Esophagus muscularis mucosa (tissue), 4 donors: ENCODE data around the gene FHL2. TPM values are rescaled to one million over a fixed set of nuclear protein-coding genes. Genes with fewer than 3 reads are reported as not detected.
A peak's percentile ranks its signal among the peaks of the same experiment; 100 is the strongest.

Source experiments
- DNase-seq: peaks from one replicate; pipeline ENCODE4 v3.0.0-alpha.2; 2017; ENCODE audit errors: extremely low spot score
- H3K27ac ChIP-seq, 4 donors: fragments of 200-600 bp; sonication (generic); replicated peaks in 1 of 4; 1 replicate in 3 of 4; 2 replicates in 1 of 4; pipeline ENCODE4 v1.5.1; 2016 to 2019; ENCODE audit warnings: mild to moderate bottlenecking in 1 of 4
- H3K27me3 ChIP-seq, 4 donors: fragments of 200-600 bp; sonication (generic); one replicate each; pipeline versions ENCODE4 v1.5.1 to v1.6.0; 2016 to 2019
- H3K36me3 ChIP-seq, 4 donors: fragments of 200-600 bp; sonication (generic); one replicate each; pipeline ENCODE4 v1.5.1; 2016 to 2019
- H3K4me1 ChIP-seq, 4 donors: fragments of 200-600 bp; sonication (generic); one replicate each; pipeline ENCODE4 v1.5.1; 2016 to 2019
- H3K4me3 ChIP-seq, 4 donors: fragments of 200-600 bp; sonication (generic); 1 replicate in 2 of 4; 2 replicates in 2 of 4; pipeline ENCODE4 v1.5.1; 2016 to 2019; ENCODE audit warnings: mild to moderate bottlenecking in 4 of 4, moderate library complexity in 1 of 4
- H3K9me3 ChIP-seq, 4 donors: fragments of 200-600 bp; sonication (generic); 1 replicate in 3 of 4; 2 replicates in 1 of 4; pipeline ENCODE4 v1.5.1; 2016 to 2019
- CTCF ChIP-seq, 3 experiments: fragments of 200-600 bp in 2 of 3; fragments of 450-650 bp in 1 of 3; sonication (generic) in 2 of 3; IDR thresholded peaks; one replicate each; pipeline ENCODE4 v1.5.1; 2017 to 2019; ENCODE audit warnings: antibody characterized with exemption in 3 of 3, mild to moderate bottlenecking in 2 of 3, moderate library complexity in 1 of 3
- EP300 ChIP-seq: sonication (generic); formaldehyde crosslinking; IDR thresholded peaks from one replicate; pipeline ENCODE4 v1.6.1; 2017; ENCODE audit warnings: antibody characterized with exemption
- POLR2A ChIP-seq: fragments of 450-650 bp; IDR thresholded peaks from one replicate; pipeline ENCODE4 v1.6.1; 2017; ENCODE audit warnings: antibody characterized with exemption, moderate library complexity, mild to moderate bottlenecking, low read depth
- POLR2AphosphoS5 ChIP-seq, 2 donors: sonication (generic); formaldehyde crosslinking; IDR thresholded peaks; one replicate each; pipeline ENCODE4 v1.6.1; 2017; ENCODE audit warnings: antibody characterized with exemption in 2 of 2
- WGBS: methylation state at CpG from one replicate; pipeline ENCODE4 v1.1.5; 2018; 5-methylcytosine and 5-hydroxymethylcytosine counted together
- intact Hi-C: fragments of 100-400 bp; cut with DNase I; formaldehyde crosslinking; loops from one replicate; pipeline ENCODE4 v1.15.1; 2023
- total RNA-seq, 4 donors: library from RNA; depleted of rRNA; stranded (reverse); fragments of >200 nt; gene quantifications; one replicate each; pipeline versions ENCODE4 v1.1.0 to v1.2.1, GENCODE V29; 2016

Gene FHL2
- total RNA-seq, 4 donors from 2014 or later, result 81.8 to 114 (median 87.9) TPM

- TF ChIP-seq POLR2AphosphoS5 (IDR thresholded peaks at IDR 0.05) (no peak), POLR2A (no peak), CTCF (IDR thresholded peaks at IDR 0.05) (no peak), EP300 (no peak)
- Histone ChIP-seq H3K9me3 (no peaks in the 10 kb centered on the region), H3K27ac (no peak overlapping the region), H3K27me3 (no peaks in the 10 kb centered on the region), H3K4me1 (peaks cover 37 to 80% (median 46%) of the 10 kb centered on the region in 4 donors), H3K36me3 (peaks cover 22 to 70% (median 36%) of the 10 kb centered on the region in 4 donors), H3K4me3 (no peak overlapping the region)
- intact Hi-C loops, result no loop called here
- WGBS, result 82% methylated on average over 7 of the region's 7 CpGs
- no peak for DNase-seq
These were observed 14.6 kb downstream of the FHL2 start for GRCh38 chr2:105384216-105384615.

GRCh38 chr2:105383432-105384166 is 15.3 kb downstream of the FHL2 start:
- no peak for TF ChIP-seq POLR2A
- TF ChIP-seq EP300, result no peak
- TF ChIP-seq POLR2AphosphoS5 (IDR thresholded peaks at IDR 0.05), result no peak
- no peak for TF ChIP-seq CTCF (IDR thresholded peaks at IDR 0.05)
- peaks cover 22 to 68% (median 36%) of the 10 kb centered on the region in 4 donors for H3K36me3 ChIP-seq
- no peak overlapping the region for H3K4me3 ChIP-seq
- WGBS, result 68% methylated on average over 8 of the region's 8 CpGs
- no peaks in the 10 kb centered on the region for H3K27me3 ChIP-seq
- peaks cover 31 to 78% (median 41%) of the 10 kb centered on the region in 4 donors for H3K4me1 ChIP-seq
- no peaks in the 10 kb centered on the region for H3K9me3 ChIP-seq
- intact Hi-C loops, result no loop called here
- H3K27ac ChIP-seq, result no peak overlapping the region
- DNase-seq, result no peak

GRCh38 chr2:105382177-105382576 is 16.7 kb downstream of the FHL2 start:
- no peak for DNase-seq
- peaks cover 22 to 71% (median 40%) of the 10 kb centered on the region in 4 donors for H3K36me3 ChIP-seq
- 96% methylated on average over 5 of the region's 5 CpGs for WGBS
- intact Hi-C loops, result no loop called here
- no peak overlapping the region for H3K4me3 ChIP-seq
- no peak for TF ChIP-seq CTCF (IDR thresholded peaks at IDR 0.05)
- TF ChIP-seq POLR2AphosphoS5 (IDR thresholded peaks at IDR 0.05), result no peak
- no peak for TF ChIP-seq POLR2A
- no peak for TF ChIP-seq EP300
- no peaks in the 10 kb centered on the region for H3K9me3 ChIP-seq
- peak overlapping the region in 1 of 4 donors; percentile 75 for H3K27ac ChIP-seq
- peaks cover 32 to 76% (median 40%) of the 10 kb centered on the region in 4 donors for H3K4me1 ChIP-seq
- H3K27me3 ChIP-seq, result no peaks in the 10 kb centered on the region

- TF ChIP-seq POLR2A (no peak), CTCF (IDR thresholded peaks at IDR 0.05) (no peak), POLR2AphosphoS5 (IDR thresholded peaks at IDR 0.05) (no peak), EP300 (no peak)
- Histone ChIP-seq H3K4me3 (no peak overlapping the region), H3K27me3 (no peaks in the 10 kb centered on the region), H3K27ac (peak overlapping the region; percentile 33 to 75 (median 60)), H3K4me1 (peaks cover 41 to 76% (median 45%) of the 10 kb centered on the region in 4 donors), H3K9me3 (no peaks in the 10 kb centered on the region), H3K36me3 (peaks cover 22 to 64% (median 40%) of the 10 kb centered on the region in 4 donors)
- no peak for DNase-seq
- 87% methylated on average over 10 of the region's 14 CpGs for WGBS
- intact Hi-C loops, result no loop called here
These were observed 17.7 kb downstream of the FHL2 start for GRCh38 chr2:105381101-105381668.
